ENCODE results near the gene ACAT2.
"Not testable (repeated sequence)": the region's sequence is repeated elsewhere in the genome, so short reads cannot be mapped to it uniquely, and the experiment has no call there.

Gene ACAT2

DNA sequence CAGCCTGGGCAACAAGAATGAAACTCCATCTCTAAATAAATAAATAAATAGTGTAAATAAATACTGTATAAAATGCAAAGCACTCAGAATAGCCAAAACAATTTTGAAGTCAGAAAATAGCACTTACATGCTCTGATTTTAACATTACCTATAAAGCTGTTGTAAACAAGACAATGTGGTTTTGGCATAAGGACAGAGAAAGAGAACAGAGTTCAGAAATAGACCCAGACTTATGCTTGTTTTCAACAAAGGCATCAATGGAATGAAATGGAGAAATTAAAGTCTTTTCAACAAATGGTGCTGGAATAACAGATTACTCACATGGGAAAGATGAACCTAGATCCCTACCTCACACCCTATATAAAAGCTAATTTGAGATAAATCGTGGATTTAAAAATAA lies 10.4 kb downstream of the ACAT2 start:
- no peak for DNase-seq (ENCODE audit: low read depth)

DNA sequence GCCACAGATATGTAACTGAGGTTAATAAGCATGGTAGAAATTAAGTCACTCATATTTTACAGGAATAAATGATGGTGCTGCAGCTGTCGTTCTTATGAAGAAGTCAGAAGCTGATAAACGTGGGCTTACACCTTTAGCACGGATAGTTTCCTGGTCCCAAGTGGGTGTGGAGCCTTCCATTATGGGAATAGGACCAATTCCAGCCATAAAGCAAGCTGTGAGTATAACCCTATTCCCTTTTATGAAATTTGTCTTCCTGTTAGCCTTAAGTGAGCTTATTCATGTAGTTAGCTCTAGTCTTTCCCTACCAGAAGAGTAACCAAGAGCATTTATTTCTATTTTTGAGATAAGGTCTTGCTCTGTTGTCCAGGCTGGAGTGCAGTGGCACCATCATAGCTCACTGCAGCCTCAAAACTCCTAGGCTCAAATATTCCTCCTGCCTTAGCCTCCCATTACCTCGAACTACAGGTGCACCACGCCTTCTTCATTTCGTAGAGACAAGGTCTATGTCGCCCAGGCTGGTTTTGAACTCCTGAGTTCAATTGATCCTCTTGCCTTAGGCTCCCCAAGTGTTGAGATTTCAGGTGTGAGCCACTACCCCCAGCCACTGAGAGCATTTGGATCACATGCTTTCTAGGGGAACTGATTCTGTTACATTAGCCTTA lies 15.5 kb downstream of the ACAT2 start:
- no peak for DNase-seq (ENCODE audit: low read depth)

DNA sequence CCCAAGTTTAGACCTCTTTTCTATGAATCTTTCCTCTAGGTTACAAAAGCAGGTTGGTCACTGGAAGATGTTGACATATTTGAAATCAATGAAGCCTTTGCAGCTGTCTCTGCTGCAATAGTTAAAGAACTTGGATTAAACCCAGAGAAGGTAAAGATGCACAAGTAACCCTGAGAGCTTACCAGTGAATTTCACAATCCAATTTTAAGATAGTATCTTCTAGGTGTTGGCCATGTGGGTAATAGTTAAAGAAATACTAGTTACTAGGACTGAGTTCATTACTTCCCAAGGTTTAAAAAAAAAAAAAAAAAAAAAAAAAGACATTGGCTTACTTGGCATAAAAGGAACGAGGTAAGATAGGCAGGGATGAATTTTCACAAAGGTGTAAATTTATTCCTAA lies 16.3 kb downstream of the ACAT2 start:
- DNase-seq (ENCODE audit: low read depth), result no peak

DNA sequence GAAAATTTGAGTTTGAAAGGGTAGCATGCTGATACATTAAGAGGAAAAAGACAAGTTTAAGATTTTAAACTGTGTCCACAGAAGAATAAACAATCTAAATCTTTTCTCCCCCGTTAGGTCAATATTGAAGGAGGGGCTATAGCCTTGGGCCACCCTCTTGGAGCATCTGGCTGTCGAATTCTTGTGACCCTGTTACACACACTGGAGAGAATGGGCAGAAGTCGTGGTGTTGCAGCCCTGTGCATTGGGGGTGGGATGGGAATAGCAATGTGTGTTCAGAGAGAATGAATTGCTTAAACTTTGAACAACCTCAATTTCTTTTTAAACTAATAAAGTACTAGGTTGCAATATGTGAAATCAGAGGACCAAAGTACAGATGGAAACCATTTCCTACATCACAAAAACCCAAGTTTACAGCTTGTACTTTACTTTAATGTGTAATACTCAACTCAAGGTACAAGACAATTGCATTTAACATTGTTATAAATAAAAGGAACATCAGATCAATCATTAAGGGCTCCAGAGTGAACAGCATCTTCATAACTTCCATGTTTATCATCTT lies 16.8 kb downstream of the ACAT2 start:
- no peak for DNase-seq (ENCODE audit: low read depth)

DNA sequence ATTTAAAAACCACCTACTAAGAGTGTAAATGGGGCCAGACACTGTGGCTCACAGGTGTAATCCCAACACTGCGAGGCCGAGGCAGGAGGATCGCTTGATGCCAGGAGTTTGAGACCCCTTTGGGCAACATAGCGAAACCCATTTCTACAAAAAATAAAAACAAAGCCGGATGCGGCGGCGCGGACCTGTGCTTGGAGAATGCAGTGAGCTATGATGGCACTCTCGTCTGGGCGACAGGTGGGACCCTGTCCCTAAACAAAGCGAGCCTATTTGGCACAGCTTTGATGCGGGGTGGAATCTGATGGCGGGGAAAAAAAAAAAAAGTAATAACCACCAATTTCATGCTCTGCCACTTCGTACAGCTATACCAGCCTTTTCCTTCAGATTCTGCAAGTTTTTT lies 26.4 kb downstream of the ACAT2 start:
- DNase-seq (ENCODE audit: low read depth), result no peak

DNA sequence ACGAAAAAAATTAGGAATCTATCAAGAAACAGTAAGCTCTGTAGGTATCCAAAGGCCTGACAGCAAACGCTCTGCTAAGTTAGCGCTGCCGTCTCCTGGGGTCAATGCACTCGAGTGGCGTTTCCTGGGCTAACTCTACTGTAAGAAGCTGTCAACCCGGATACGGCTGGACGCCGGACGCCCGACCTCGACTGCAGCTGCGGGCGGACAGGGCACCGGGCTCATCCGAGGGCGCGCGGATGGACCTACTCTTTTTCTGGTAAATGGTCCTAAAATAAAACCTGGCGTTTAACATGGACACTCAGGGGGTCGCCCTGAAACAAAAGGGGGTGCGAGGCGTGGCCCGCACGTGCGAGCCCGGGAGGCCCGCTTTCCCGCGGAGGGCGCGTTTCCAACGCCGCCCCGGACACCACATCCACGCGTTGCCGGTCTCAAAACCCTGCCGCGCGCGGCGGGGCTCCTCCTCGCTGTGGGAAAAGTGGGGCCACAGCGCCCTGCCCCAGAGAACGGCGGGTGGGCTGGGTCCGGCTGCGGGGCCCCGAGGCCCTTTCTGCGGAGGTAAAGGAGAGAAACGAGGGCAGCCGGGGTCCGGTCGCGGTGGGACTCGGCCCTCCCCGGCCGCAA lies 27.0 kb downstream of the ACAT2 start:
- DNase-seq (ENCODE audit: low read depth), result peak; percentile 19

DNA sequence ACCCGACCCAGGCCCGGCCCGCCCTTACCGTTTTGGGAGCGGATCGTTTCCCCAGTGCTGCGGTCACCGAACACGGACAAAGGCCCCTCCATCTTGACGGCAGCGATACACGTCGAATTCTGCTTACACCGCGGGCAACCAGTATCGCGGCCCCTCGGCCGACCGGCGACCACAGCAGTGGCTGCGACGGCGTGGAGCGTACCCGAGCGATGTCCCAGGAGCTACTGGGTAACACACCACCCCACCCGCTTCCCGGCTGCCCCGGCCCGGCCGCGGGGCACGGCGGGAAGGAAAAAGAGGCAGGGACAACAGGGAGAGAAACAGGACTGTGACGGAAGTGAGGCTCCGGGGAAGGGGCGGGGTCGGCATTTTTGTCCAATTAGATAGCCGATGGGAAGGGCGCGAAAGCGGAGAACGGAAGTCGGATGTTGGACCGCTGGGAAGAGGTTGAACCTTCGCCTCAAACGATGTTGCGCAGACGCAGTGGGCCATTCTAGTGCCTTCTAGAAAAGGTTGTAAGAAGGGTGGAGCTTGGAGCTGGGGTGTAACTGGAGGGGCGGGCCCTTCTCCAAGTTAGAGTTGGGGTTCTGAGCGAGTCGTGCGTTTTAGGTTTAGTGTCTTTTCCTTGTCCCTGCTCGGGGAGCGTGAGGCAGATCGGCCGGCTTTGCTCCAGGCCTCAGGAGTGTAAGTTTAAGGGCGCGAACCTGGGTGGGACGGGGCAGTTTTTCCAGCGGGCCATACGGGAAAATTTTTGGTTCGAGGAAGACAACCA lies 27.7 kb downstream of the ACAT2 start, which contains the start of gene TCP1:
TCP1 (minus strand) TSS at position 226 of the 772 bp plus-strand sequence; CDS start at position 92, 134 bp downstream.
- DNase-seq (ENCODE audit: low read depth), result peak; percentile 99

DNA sequence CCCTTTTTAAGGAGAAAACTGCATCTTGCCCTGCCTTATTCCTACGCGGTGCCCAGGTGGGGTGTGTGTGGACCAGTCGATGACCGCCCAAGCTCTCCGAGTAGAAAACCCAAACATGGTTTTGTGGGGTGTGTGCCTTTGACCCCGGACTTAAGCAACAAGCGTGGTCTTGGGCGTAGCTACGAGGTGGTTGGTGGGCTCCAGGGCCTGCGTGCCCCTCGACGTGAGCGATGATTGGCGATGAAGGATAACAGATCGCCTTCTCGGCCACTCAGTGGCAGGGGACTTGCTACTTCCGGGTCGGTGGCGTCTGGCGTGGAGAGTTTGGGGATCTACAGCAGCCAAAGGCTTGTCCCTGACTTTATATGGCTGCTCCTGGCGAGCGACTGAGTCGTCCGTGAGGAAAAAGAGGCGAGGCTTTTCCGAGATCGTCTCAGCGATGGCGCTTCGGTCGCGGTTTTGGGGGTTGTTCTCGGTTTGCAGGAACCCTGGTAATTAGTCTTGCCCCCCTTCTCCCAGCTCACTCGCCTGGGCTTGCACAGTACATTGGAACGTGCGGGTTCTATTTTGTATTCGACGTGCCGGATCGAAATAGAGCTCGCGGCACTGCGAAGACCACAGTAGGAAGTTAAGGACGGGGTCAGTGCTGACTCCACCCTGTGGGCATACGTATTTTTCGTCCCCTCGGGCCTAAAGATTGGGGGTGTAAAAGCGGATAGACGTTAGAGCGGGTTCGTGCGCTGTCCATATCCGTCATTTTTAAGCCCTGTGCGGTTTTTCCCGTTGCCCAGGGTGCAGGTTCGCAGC lies 28.5 kb downstream of the ACAT2 start, which contains the start of gene MRPL18:
MRPL18 (plus strand) TSS at position 319 of the 807 bp plus-strand sequence; CDS start at position 440, 121 bp downstream.
- peak; percentile 83 for DNase-seq (ENCODE audit: low read depth)

DNA sequence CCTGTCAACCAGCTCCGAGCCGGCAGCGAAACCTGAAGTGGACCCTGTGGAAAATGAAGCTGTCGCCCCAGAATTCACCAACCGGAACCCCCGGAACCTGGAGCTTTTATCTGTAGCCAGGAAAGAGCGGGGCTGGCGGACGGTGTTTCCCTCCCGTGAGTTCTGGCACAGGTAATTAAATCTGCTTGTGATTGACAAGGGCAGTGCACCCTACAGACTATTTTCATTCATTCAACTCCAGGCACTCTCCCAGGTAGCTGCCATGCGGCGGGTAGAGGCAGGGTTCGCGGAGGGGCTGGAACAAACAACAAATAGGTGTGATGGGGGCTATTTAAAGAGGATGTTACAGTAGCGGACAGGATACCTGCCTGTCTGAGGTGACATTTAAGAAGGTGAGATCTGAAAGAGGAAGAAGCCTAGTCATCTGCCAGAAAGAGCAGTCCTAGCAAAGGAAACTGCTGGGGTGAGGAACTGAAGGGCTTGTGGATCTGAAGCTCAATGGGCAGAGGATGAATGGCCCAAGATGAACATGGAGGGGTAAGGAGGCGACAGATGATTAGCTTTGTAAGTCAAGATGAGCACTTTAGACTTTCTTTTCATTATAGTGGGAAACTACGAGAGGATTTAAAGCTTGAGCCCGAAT lies 29.2 kb downstream of the ACAT2 start:
- DNase-seq (ENCODE audit: low read depth), result no peak

DNA sequence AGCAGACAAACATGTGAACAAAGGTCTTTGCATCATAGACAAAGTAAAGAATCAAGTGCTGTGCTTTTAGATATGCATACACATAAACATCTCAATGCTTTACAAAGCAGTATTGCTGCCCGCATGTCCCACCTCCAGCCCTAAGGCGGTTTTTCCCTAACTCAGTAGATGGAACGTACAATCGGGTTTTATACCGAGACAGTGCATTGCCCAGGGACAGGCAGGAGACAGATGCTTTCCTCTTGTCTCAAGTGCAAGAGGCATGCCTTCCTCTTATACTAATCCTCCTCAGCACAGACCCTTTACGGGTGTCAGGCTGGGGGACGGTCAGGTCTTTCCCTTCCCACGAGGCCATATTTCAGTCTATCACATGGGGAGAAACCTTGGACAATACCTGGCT lies 33.1 kb downstream of the ACAT2 start:
- DNase-seq (ENCODE audit: low read depth), result not testable (repeated sequence)

DNA sequence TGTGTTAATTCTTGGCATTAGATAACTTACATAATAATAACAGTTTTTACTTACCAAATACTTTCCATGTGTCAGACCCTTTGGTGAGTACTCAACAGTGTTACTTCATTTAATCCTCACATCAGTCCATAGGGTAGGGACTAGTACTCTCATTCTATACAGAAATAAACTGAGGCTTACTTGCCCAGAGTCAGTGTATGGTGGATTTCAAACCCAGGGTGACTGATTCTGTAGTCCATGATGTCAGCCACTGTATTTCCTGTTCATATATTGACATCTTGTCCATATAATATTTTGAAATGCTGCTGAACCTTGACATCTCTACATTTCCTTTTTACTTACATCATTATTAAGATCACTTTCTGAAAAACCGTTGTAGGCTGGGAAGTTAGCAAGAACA lies 35.7 kb downstream of the ACAT2 start:
- DNase-seq (ENCODE audit: low read depth), result no peak

DNA sequence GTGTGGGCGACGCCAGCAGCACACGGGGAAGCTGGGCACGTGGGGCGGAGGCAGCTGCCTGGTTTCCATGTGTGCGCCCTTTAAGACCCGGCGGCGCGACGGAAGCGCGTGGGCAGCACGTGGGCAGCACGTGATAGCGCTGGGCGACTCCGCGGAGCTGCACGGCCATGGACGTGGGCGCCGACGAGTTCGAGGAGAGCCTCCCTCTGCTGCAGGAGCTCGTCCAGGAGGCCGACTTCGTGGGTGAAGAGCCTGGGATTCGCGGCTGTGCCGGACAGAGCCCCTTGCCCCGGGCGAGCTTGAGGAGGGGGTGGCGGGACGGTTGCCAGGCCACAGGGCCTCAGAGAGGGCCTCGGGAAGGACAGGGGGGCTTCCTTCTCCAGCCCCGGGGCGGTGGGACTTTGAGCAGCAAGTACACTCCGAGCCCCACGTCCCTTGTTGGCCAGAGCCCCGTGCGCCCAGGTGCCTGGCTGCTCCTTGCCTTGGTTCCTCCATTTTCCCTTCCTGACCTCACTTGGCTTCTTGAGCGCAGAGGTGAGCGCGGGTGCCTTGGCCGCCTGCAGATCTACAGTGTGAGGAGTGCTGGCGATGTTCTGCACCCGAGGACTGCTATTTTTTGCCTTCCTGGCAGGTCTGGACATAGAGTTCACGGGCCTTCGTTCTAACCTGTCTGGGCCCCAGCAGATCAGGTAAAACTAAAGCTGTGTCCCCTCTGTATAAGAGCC lies 38.5 kb downstream of the ACAT2 start, which contains the start of gene PNLDC1:
PNLDC1 (plus strand) TSS at position 136 of the 725 bp plus-strand sequence; CDS start at position 168, 32 bp downstream.
- DNase-seq (ENCODE audit: low read depth), result no peak

DNA sequence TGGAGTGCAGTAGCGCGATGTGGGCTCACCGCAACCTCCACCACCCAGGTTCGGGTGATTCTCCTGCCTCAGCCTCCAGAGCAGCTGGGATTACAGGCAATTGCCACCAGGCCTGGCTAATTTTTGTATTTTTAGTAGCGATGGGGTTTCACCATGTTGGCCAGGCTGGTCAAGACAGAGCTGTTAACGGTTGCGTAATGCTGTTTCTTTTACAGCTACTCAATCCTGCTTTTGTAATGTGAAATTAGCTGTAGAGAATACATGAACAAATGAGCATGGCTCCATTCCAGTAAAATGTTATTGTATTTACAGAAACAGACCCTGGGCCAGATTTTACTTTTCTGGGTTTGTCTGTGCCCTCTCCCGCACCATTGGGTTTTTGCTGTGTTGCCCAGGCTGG lies 40.1 kb downstream of the ACAT2 start:
- no peak for DNase-seq (ENCODE audit: low read depth)

DNA sequence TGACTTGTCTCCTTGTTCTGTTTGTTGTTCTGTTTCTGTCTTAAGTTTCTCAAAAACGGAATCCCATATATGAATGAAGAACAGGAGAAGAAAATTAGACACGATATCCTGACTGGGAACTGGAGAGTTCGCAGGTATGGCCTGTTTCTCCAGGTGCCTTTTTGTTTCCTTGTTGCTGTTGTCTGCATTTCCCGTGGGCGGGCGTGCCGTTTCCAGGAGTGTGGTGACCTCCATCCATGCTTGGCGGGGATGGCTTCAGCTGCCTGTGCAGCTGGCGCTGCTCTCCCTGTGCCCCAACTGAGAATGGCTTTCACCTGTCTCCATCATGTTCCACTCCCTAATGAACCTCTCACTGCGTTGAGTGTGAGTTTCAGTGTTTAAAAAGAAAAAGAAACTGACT lies 42.7 kb downstream of the ACAT2 start:
- DNase-seq (ENCODE audit: low read depth), result no peak

DNA sequence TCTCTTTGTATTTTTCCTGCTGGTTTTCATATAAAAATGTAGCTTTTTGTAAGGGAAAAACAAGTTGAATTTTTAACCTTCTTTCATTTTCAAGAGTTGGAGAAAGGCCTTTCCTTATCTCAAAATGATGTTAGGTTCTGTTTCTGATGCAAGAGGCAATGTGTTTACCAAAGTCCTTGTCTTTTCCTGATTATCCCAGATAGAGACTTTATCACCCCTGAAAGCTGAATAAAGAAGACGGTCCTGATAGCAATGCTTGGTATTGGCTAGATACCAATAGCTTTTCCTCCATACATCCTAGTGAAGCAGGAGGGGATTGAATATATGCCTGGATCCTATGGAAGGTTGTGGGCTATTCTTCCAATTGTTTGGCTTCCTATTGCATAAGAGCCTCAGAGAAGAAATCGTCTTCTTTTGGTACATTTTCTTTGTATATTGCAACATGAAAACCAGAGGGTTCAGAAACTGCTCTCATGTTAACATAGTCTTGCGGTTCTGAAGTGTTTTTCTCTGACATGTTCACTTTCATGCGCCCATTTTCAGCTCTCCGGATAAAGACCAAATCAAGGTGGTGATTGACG lies 43.7 kb downstream of the ACAT2 start:
- no peak for DNase-seq (ENCODE audit: low read depth)

DNA sequence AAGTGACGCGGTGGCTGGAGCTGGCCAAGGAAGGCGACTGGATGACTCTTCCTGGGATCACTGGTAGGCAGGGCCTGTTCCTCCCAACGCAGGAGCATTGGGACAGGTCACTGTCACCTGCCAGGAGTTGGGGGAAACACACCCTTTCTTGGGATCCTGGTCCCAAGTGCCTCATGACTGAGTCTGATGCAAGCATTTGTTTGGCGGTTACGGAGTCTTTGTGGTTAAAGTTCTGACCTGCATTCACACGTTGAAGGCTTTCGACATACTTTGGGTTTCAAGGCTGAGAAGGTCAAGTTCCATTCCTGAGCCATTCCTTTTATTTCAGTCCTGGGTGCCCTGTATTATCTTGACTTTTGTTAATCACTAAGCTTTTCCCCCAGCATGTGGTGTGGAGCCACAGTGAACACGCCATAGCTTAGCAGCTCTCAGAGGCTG lies 44.2 kb downstream of the ACAT2 start:
- no peak for DNase-seq (ENCODE audit: low read depth)

DNA sequence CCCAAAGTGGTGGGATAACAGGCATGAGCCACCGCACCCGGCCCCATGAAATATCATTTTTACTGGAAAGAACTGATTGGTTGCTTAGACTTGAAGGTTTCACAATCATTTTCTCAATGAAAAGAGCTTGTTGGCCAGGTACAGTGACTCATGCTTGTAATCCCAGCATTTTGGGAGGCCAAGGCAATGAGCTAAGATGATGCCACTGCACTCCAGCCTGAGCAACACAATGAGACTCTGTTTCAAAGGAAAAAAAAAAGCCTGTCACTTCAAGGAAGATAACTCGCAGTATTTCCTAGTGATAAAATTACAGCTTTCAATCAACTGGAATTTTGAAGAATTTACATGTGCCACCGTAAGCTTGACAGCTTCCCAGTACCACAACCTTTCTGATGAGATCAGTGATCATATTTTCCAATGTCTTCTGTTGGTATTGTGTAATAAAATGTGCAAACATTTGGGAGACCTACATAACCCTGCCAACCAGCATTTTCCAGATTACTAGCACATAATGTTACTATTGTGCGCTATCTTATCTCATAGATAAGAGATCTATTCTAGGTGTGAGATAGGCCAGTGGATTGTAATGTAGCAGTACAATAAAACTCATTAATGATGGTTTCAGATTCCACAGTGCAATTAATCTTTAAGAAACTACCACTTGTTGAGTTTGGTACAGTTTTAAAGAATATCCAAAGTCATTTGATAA lies 45.5 kb downstream of the ACAT2 start:
- no peak for DNase-seq (ENCODE audit: low read depth)

DNA sequence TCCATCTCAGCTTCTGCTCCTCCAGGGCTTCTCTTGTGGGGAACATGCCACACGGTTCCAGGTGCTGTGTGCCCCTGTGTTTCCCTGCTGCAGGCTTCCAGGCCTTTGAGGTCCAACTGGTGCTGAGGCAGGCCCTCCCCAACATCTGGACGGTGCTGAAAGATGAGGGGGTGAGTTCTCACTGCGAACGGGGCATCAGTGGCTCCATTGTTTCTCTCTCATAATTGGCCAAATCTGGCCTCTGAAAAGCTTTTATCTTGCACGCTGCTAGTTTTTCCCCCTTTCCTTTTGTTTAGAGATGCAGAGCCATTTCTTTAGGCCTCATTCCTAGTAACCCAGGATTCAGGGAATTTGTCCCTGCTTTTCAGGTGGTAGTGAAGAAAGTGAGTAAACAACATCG lies 46.8 kb downstream of the ACAT2 start:
- DNase-seq (ENCODE audit: low read depth), result no peak

DNA sequence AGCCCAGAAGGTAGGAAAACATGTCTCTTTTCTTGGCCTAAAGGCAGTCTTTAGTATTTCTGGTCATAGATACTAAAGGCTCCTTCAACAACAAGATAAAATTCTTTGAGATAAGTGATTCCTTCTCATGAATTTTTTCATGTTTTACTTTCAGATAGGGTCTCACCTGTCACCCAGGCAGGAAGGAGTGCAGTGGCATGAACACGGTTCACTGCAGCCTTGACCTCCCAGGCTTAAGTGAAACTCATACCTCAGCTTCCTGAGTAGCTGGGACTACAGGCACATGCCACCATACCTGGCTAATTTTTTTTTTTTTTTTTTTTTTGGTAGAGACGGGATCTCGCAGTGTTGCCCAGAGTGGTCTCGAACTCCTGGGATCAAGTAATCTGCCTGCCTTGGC lies 47.3 kb downstream of the ACAT2 start:
- DNase-seq (ENCODE audit: low read depth), result no peak
